Osteoblast (primary cell): ENCODE results near the gene GRIK2. TPM values are rescaled to one million over a fixed set of nuclear protein-coding genes. Genes with fewer than 3 reads are reported as not detected.

Source experiments
- DNase-seq: peaks from one replicate; pipeline ENCODE4 v3.0.0; 2011; ENCODE audit warnings: low spot score, mixed read lengths; ENCODE audit not compliant: insufficient read length; ENCODE audit errors: missing footprints
- H2AFZ ChIP-seq: 2 replicates; pipeline ENCODE4 v1.6.0; 2011; ENCODE audit warnings: mild to moderate bottlenecking, low read length
- H3K27ac ChIP-seq: 2 replicates; pipeline ENCODE4 v1.5.1; 2011; ENCODE audit warnings: mild to moderate bottlenecking, low read depth, low read length, moderate library complexity
- H3K27me3 ChIP-seq: 2 replicates; pipeline ENCODE4 v1.6.0; 2012; ENCODE audit warnings: mild to moderate bottlenecking, control low read depth, inconsistent platforms, low read length, moderate library complexity; ENCODE audit not compliant: insufficient read depth
- H3K36me3 ChIP-seq: 2 replicates; pipeline ENCODE4 v1.5.1; 2011; ENCODE audit warnings: mild to moderate bottlenecking, low read length, control low read depth, moderate library complexity; ENCODE audit not compliant: insufficient read depth
- H3K4me1 ChIP-seq: 2 replicates; pipeline ENCODE4 v1.5.1; 2011; ENCODE audit warnings: mild to moderate bottlenecking, low read length, control low read depth, moderate library complexity; ENCODE audit not compliant: insufficient read depth
- H3K4me2 ChIP-seq: 2 replicates; pipeline ENCODE4 v1.6.0; 2011; ENCODE audit warnings: mild to moderate bottlenecking, low read length; ENCODE audit not compliant: insufficient read depth
- H3K4me3 ChIP-seq: fragments of 200-600 bp; sonication (generic); 3 replicates; pipeline ENCODE4 v1.5.1; 2012; ENCODE audit warnings: mild to moderate bottlenecking, low read length, inconsistent platforms; ENCODE audit not compliant: insufficient read depth
- H3K79me2 ChIP-seq: 2 replicates; pipeline ENCODE4 v1.6.0; 2012; ENCODE audit warnings: mild to moderate bottlenecking, low read length, control low read depth, inconsistent platforms; ENCODE audit not compliant: insufficient read depth
- H3K9me3 ChIP-seq: 2 replicates; pipeline ENCODE4 v1.5.1; 2011; ENCODE audit warnings: low read depth, low read length, control low read depth
- H4K20me1 ChIP-seq: 2 replicates; pipeline ENCODE4 v1.6.0; 2012; ENCODE audit warnings: mild to moderate bottlenecking, low read length, control low read depth; ENCODE audit not compliant: insufficient read depth
- total RNA-seq: library from RNA; depleted of rRNA; stranded (reverse); fragments of >200 nt; gene quantifications from 2 replicates; pipeline ENCODE4 v1.2.3, GENCODE V29; 2012
- TF ChIP-seq, protein P1 (sequence below): IDR thresholded peaks from 2 replicates; pipeline ENCODE4 v1.5.1; 2011; ENCODE audit warnings: mild to moderate bottlenecking, low read depth, low read length, moderate library complexity; ENCODE audit errors: extremely low read depth

The GRIK2 gene
- total RNA-seq, 1 donor = 0.72 TPM

DNA sequence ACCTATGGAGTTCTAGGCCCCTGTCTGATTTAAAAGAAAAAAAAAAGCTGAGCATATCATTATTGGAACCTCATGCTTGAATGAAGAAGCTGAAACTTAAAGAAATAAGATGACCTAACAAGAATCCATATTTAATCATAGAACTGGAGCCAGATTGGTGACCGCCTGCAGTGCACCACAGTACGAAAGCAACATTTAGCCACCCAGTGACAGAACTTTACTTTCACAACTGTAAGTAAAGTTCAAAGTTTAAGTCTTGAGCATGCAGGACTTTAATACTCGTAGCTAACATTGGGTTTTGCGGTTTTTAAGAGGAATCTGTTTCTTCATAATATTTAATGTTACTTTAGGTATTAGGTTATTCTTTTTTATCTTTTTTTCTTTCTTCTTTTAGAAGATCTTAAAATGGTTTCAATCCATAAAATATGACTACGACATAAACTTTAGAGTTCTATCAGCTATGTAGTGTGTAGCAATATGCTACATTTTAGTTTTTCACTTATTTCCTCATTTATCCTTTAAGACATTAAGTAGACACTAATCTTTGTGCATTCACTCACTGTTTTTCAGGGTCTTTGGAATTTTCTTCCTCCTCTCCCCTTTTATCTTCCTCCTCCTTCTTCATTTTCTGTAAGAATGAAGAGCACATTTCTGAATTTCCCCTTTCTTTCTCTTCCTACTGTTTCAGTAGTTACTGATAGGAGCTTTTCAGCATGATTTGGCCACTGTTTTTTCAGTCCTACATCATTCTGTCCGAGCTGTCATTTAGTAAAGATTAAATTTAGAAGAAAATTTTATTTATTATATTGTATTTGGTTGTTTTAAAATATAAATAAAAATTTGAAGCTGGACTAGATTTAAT lies 514.1 kb downstream of the GRIK2 start:
- Histone ChIP-seq H3K9me3 (no peaks in the 10 kb centered on the region), H2AFZ (no peak overlapping the region), H3K27me3 (no peaks in the 10 kb centered on the region), H3K79me2 (no peaks in the 10 kb centered on the region), H3K4me3 (no peak overlapping the region), H4K20me1 (no peaks in the 10 kb centered on the region), H3K4me1 (no peaks in the 10 kb centered on the region), H3K4me2 (no peak overlapping the region), H3K36me3 (no peaks in the 10 kb centered on the region), H3K27ac (no peak overlapping the region)
- TF ChIP-seq, protein P1, sequence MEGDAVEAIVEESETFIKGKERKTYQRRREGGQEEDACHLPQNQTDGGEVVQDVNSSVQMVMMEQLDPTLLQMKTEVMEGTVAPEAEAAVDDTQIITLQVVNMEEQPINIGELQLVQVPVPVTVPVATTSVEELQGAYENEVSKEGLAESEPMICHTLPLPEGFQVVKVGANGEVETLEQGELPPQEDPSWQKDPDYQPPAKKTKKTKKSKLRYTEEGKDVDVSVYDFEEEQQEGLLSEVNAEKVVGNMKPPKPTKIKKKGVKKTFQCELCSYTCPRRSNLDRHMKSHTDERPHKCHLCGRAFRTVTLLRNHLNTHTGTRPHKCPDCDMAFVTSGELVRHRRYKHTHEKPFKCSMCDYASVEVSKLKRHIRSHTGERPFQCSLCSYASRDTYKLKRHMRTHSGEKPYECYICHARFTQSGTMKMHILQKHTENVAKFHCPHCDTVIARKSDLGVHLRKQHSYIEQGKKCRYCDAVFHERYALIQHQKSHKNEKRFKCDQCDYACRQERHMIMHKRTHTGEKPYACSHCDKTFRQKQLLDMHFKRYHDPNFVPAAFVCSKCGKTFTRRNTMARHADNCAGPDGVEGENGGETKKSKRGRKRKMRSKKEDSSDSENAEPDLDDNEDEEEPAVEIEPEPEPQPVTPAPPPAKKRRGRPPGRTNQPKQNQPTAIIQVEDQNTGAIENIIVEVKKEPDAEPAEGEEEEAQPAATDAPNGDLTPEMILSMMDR = no peak
- DNase-seq = no peak

DNA sequence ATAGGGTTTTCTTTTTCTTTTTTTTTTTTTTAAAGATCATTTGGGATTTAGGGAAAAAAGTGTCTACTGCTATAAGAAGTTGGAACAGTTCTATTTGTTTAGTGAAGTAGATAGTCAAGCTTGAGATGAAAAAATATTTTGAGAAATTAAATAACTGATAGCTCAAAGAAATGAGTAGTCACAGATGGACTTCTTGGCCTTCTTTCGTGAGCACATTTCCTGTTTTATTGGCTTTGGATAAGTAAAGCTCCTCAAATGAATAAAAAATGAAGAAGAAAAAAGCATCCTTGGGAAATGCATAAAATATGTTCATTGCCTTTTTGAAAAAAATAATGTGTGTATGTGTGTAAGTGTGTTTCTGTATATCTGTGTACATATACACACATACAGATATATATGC lies 515.9 kb downstream of the GRIK2 start:
- no peaks in the 10 kb centered on the region for H3K79me2 ChIP-seq
- H3K4me1 ChIP-seq = no peaks in the 10 kb centered on the region
- H3K27me3 ChIP-seq = no peaks in the 10 kb centered on the region
- H4K20me1 ChIP-seq = no peaks in the 10 kb centered on the region
- no peak overlapping the region for H3K27ac ChIP-seq
- no peak overlapping the region for H2AFZ ChIP-seq
- H3K36me3 ChIP-seq = no peaks in the 10 kb centered on the region
- H3K9me3 ChIP-seq = no peaks in the 10 kb centered on the region
- TF ChIP-seq, protein P1 = no peak
- H3K4me3 ChIP-seq = no peak overlapping the region
- no peak for DNase-seq
- no peak overlapping the region for H3K4me2 ChIP-seq

DNA sequence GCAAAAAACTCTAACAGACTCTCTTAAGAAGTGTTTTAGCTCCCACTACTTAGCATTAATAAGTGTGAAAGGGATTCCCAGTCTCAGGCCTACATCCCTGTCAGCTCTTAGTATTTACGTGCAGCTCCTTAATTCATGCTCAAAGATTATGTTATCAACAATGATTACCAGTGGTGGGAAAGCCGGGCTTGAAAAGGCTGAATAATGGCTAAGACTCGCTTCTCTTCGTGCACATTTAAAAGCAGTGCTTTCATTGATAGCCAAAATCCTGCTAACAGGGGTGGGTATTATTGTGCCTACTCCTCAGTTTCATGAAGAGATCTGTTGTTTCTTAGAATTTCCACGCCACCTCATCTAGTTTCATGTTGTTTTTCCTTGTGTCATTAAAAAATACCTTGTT lies 518.8 kb downstream of the GRIK2 start:
- no peaks in the 10 kb centered on the region for H4K20me1 ChIP-seq
- H3K27me3 ChIP-seq = no peaks in the 10 kb centered on the region
- no peak overlapping the region for H2AFZ ChIP-seq
- H3K4me3 ChIP-seq = no peak overlapping the region
- H3K27ac ChIP-seq = no peak overlapping the region
- no peak for DNase-seq
- no peak overlapping the region for H3K4me2 ChIP-seq
- H3K36me3 ChIP-seq = no peaks in the 10 kb centered on the region
- TF ChIP-seq, protein P1 = no peak
- no peaks in the 10 kb centered on the region for H3K79me2 ChIP-seq
- no peaks in the 10 kb centered on the region for H3K4me1 ChIP-seq
- no peaks in the 10 kb centered on the region for H3K9me3 ChIP-seq

DNA sequence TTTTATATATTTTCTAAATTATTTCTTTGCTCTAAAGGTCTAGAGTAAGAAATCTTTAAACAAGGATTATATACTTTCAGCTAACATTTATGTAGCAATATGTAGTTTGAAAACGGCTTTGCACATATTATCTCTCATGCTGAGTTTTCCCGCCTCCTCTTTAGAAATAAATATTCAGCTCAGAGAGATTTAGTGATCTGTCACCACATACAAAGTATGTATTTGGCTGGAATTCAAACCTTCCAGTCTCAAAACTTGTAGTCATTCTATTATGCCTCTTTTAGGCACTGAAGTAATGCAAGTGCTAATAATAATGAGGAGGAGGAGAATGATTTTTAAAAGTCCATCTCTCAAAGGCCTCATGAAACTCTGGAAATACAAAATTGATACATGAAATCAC lies 525.0 kb downstream of the GRIK2 start:
- no peaks in the 10 kb centered on the region for H3K27me3 ChIP-seq
- no peaks in the 10 kb centered on the region for H3K36me3 ChIP-seq
- no peak overlapping the region for H3K4me3 ChIP-seq
- H4K20me1 ChIP-seq = no peaks in the 10 kb centered on the region
- H3K4me2 ChIP-seq = no peak overlapping the region
- no peak overlapping the region for H2AFZ ChIP-seq
- no peaks in the 10 kb centered on the region for H3K9me3 ChIP-seq
- H3K27ac ChIP-seq = no peak overlapping the region
- H3K4me1 ChIP-seq = no peaks in the 10 kb centered on the region
- no peaks in the 10 kb centered on the region for H3K79me2 ChIP-seq
- TF ChIP-seq, protein P1 = no peak
- no peak for DNase-seq
